IMR-90 (cell line): ENCODE measurements around the gene SPNS2. TPM values are rescaled to one million over a fixed set of nuclear protein-coding genes. Genes with fewer than 3 reads are reported as not detected.

Experiments
- ATAC-seq: fragments of 200-7000 bp; cut with Tn5 transposase; 2 replicates; pipeline ENCODE4 v1.9.1; 2020; ENCODE audit warnings: low read depth, mild to moderate bottlenecking, moderate library complexity
- BruUV-seq: library from RNA; stranded (reverse); fragments of 400-500 nt; replicated peaks from 2 replicates; lab custom pipeline; 2021; lab: Mats Ljungman, UMichigan
- CTCF ChIA-PET: fragments of 300-600 bp; formaldehyde crosslinking; extraction: SDS; loops from one replicate; lab custom pipeline; 2021; ENCODE audit warnings: antibody characterized with exemption; lab: Yijun Ruan, JAX
- POLR2A ChIA-PET: fragments of 300-600 bp; sonication (Branson Sonifier 250); formaldehyde crosslinking; loops from one replicate; lab custom pipeline; 2022; ENCODE audit warnings: antibody characterized with exemption; ENCODE audit not compliant: unreplicated experiment; lab: Charles Lee
- DNase-seq: peaks from one replicate; pipeline ENCODE4 v3.0.0; 2013
- H2AFZ ChIP-seq: replicated peaks from 2 replicates; pipeline ENCODE3; 2013; ENCODE audit warnings: low read length, mild to moderate bottlenecking; ENCODE audit not compliant: poor library complexity
- H2AK5ac ChIP-seq: 2 replicates; pipeline ENCODE4 v1.6.1; 2013; ENCODE audit warnings: low read depth, low read length, inconsistent platforms
- H2AK9ac ChIP-seq: replicated peaks from 2 replicates; pipeline ENCODE3; 2013; ENCODE audit warnings: mild to moderate bottlenecking, low read depth, low read length, moderate library complexity; ENCODE audit not compliant: poor library complexity
- H2BK120ac ChIP-seq: 2 replicates; pipeline ENCODE4 v1.6.1; 2013; ENCODE audit warnings: low read depth, low read length, inconsistent platforms
- H2BK15ac ChIP-seq: 3 replicates; pipeline ENCODE4 v1.6.1; 2013; ENCODE audit warnings: low read depth, low read length, inconsistent platforms
- H2BK20ac ChIP-seq: 2 replicates; pipeline ENCODE4 v1.6.1; 2013; ENCODE audit warnings: low read depth, mild to moderate bottlenecking, inconsistent platforms, low read length, moderate library complexity
- H2BK5ac ChIP-seq: 2 replicates; pipeline ENCODE4 v1.6.1; 2013; ENCODE audit warnings: mild to moderate bottlenecking, low read depth, low read length, inconsistent platforms; ENCODE audit not compliant: poor library complexity, severe bottlenecking
- H3K14ac ChIP-seq: replicated peaks from 2 replicates; pipeline ENCODE4 v1.6.1; 2013; ENCODE audit warnings: low read depth, low read length, inconsistent platforms
- H3K18ac ChIP-seq: 2 replicates; pipeline ENCODE4 v1.6.1; 2013; ENCODE audit warnings: low read depth, low read length, control low read depth
- H3K23ac ChIP-seq: 2 replicates; pipeline ENCODE4 v1.6.1; 2013; ENCODE audit warnings: low read depth, low read length, inconsistent platforms
- H3K27ac ChIP-seq: 2 replicates; pipeline ENCODE4 v1.5.1; 2013; ENCODE audit warnings: mild to moderate bottlenecking, control low read depth, low read length; ENCODE audit not compliant: insufficient read depth
- H3K27me3 ChIP-seq: 2 replicates; pipeline ENCODE4 v1.6.1; 2013; ENCODE audit warnings: low read length; ENCODE audit not compliant: control insufficient read depth, insufficient read depth
- H3K36me3 ChIP-seq: 2 replicates; pipeline ENCODE4 v1.6.1; 2013; ENCODE audit warnings: low read length, mixed read lengths; ENCODE audit not compliant: control insufficient read depth, insufficient read depth
- H3K4ac ChIP-seq: 2 replicates; pipeline ENCODE4 v1.6.1; 2013; ENCODE audit warnings: low read depth, low read length, inconsistent platforms
- H3K4me1 ChIP-seq: 2 replicates; pipeline ENCODE4 v1.6.1; 2013; ENCODE audit warnings: low read length, mixed read lengths; ENCODE audit not compliant: control insufficient read depth, insufficient read depth
- H3K4me2 ChIP-seq: 2 replicates; pipeline ENCODE4 v1.6.1; 2013; ENCODE audit warnings: low read depth, mild to moderate bottlenecking, control low read depth, low read length, moderate library complexity
- H3K4me3 ChIP-seq: 2 replicates; pipeline ENCODE4 v1.5.1; 2013; ENCODE audit warnings: low read depth, mild to moderate bottlenecking, control low read depth, low read length, moderate library complexity; ENCODE audit not compliant: insufficient read depth
- H3K56ac ChIP-seq: 2 replicates; pipeline ENCODE4 v1.6.1; 2013; ENCODE audit warnings: low read length, inconsistent platforms; ENCODE audit not compliant: insufficient read depth; ENCODE audit errors: extremely low read depth
- H3K79me1 ChIP-seq, 2 experiments: 2 replicates each; pipeline ENCODE4 v1.6.1; 2013; ENCODE audit warnings: low read length in 2 of 2, inconsistent platforms in 1 of 2, low read depth in 1 of 2
- H3K9ac ChIP-seq: 2 replicates; pipeline ENCODE4 v1.6.1; 2013; ENCODE audit warnings: low read depth, low read length, control low read depth
- H3K9me1 ChIP-seq: 2 replicates; pipeline ENCODE4 v1.6.1; 2013; ENCODE audit warnings: low read length, inconsistent platforms; ENCODE audit not compliant: insufficient read depth
- H3K9me3 ChIP-seq: 2 replicates; pipeline ENCODE4 v1.6.1; 2013; ENCODE audit warnings: low read length; ENCODE audit not compliant: control insufficient read depth, insufficient read depth
- H4K20me1 ChIP-seq: 2 replicates; pipeline ENCODE4 v1.6.1; 2013; ENCODE audit warnings: low read length, inconsistent platforms; ENCODE audit not compliant: insufficient read depth
- H4K5ac ChIP-seq: 2 replicates; pipeline ENCODE4 v1.6.1; 2013; ENCODE audit warnings: mild to moderate bottlenecking, low read depth, low read length, control low read depth
- H4K8ac ChIP-seq, 2 experiments: 2 replicates each; pipeline ENCODE4 v1.6.1; 2013; ENCODE audit warnings: low read depth in 2 of 2, low read length in 2 of 2, control low read depth in 1 of 2, inconsistent platforms in 1 of 2
- H4K91ac ChIP-seq: 2 replicates; pipeline ENCODE4 v1.6.1; 2013; ENCODE audit warnings: low read depth, low read length, inconsistent platforms; ENCODE audit not compliant: insufficient read depth
- CEBPB ChIP-seq: IDR thresholded peaks from 2 replicates; pipeline ENCODE4 v1.6.1; 2012; ENCODE audit warnings: low read depth, low read length, improper control_type of control experiment
- CHD1 ChIP-seq: IDR thresholded peaks from 2 replicates; pipeline ENCODE4 v1.6.1; 2012; ENCODE audit warnings: low read depth, low read length, improper control_type of control experiment
- FOS ChIP-seq: fragments of 150-350 bp; IDR thresholded peaks from 2 replicates; pipeline ENCODE4 v1.6.1; 2016; ENCODE audit warnings: low read depth, low read length
- MAZ ChIP-seq: IDR thresholded peaks from 2 replicates; pipeline ENCODE4 v1.6.1; 2012; ENCODE audit warnings: low read depth, mild to moderate bottlenecking, low read length, improper control_type of control experiment, moderate library complexity, borderline replicate concordance
- MXI1 ChIP-seq: IDR thresholded peaks from 2 replicates; pipeline ENCODE4 v1.6.1; 2012; ENCODE audit warnings: low read depth, mild to moderate bottlenecking, low read length, moderate library complexity, borderline replicate concordance
- POLR2A ChIP-seq: IDR thresholded peaks from 2 replicates; pipeline ENCODE4 v1.6.1; 2012; ENCODE audit warnings: mild to moderate bottlenecking, low read depth, low read length
- RAD21 ChIP-seq: IDR thresholded peaks from 2 replicates; pipeline ENCODE4 v1.6.1; 2012; ENCODE audit warnings: low read length, improper control_type of control experiment
- RCOR1 ChIP-seq: IDR thresholded peaks from 2 replicates; pipeline ENCODE4 v1.6.1; 2012; ENCODE audit warnings: mild to moderate bottlenecking, low read length, improper control_type of control experiment; ENCODE audit not compliant: insufficient replicate concordance
- RFX5 ChIP-seq: IDR thresholded peaks from 2 replicates; pipeline ENCODE4 v1.8.0; 2012; ENCODE audit warnings: low read depth, mild to moderate bottlenecking, low read length, moderate library complexity
- SMC3 ChIP-seq: fragments of 150-350 bp; IDR thresholded peaks from 2 replicates; pipeline ENCODE4 v1.6.1; 2016; ENCODE audit warnings: low read depth, mild to moderate bottlenecking, antibody characterized with exemption, low read length, moderate library complexity
- WGBS, 2 experiments: methylation state at CpG; one replicate each; pipeline versions ENCODE4 v1.1.5 to v1.1.7; 2013; ENCODE audit warnings: missing lambda C conversion rate in 2 of 2; ENCODE audit not compliant: insufficient read length in 1 of 2; ENCODE audit errors: extremely low coverage in 2 of 2; 5-methylcytosine and 5-hydroxymethylcytosine counted together
- dilution Hi-C: fragments of 300-500 bp; cut with HindIII; formaldehyde crosslinking; loops from one replicate; pipeline ENCODE4 v1.14.3; 2018; ENCODE audit warnings: low sequenced_read_pairs; ENCODE audit not compliant: unreplicated experiment
- in situ Hi-C: fragments of 300-500 bp; cut with MboI; formaldehyde crosslinking; loops from 3 replicates; pipeline ENCODE4 v1.14.3; 2019; ENCODE audit warnings: low sequenced_read_pairs, inconsistent platforms, mixed read lengths
- intact Hi-C: fragments of 100-400 bp; cut with micrococcal nuclease; formaldehyde crosslinking; loops from 2 replicates; pipeline ENCODE4 v1.10.0; 2022
- polyA plus RNA-seq, 3 experiments: library from polyadenylated mRNA; depleted of rRNA; stranded (reverse); fragments of >200 nt; gene quantifications; 2 replicates each; pipeline ENCODE4 v1.2.3, GENCODE V29; 2012; ENCODE audit warnings: low replicate concordance in 1 of 3
- total RNA-seq: library from RNA; depleted of rRNA; stranded (reverse); fragments of >200 nt; gene quantifications from 2 replicates; pipeline ENCODE4 v1.2.3, GENCODE V29; 2012
- TF ChIP-seq, protein P1 (sequence below): conservative IDR thresholded peaks from 2 replicates; pipeline ENCODE4 v1.5.1; 2012; ENCODE audit warnings: mild to moderate bottlenecking, low read depth, low read length, improper control_type of control experiment
- TF ChIP-seq, protein P2 (sequence below): fragments of 150-350 bp; IDR thresholded peaks from 2 replicates; pipeline ENCODE4 v1.6.1; 2016; ENCODE audit warnings: low read depth, mild to moderate bottlenecking, low read length, moderate library complexity, borderline replicate concordance
- TF ChIP-seq, protein P3 (sequence below): fragments of 150-350 bp; IDR thresholded peaks from 2 replicates; pipeline ENCODE4 v1.6.1; 2017; ENCODE audit warnings: mild to moderate bottlenecking, antibody characterized with exemption, low read length, low read depth

Gene SPNS2
- total and polyA plus RNA-seq, 2 of the 4 experiments (the other 2 are of a cell fraction), result under 0.01 TPM; not detected in 1

DNA sequence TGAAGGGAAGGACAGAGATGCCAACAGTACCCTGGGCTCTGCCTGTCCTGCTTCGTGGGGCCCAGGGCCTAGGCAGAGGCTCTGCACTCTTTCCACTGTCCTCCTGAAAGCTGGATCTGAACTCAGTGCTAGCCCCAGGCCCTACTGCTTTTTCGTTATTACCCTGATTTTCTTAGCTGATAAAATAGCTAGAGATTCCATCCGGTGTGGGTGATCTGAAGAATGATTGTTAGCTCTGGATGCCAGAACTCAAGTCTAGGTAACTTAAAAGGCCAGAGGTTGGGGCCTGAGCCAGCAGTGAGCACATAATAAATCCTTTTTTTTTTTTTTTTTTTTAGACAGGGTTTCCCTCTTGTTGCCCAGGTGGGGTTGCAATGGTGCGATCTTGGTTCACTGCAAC is 58.3 kb downstream of the SPNS2 start:
- no peak overlapping the region for H2BK5ac ChIP-seq
- intact Hi-C loops (loop anchor here (5.0 kb wide), 1 partner anchor 135 kb away; no protein-coding TSS in a partner anchor), in situ Hi-C loops (loop anchor here (10.0 kb wide), 1 partner anchor 62 kb away; the partner anchor contains the start of gene SPNS2), dilution Hi-C loops (no loop called here)
- peaks cover 7% of the 10 kb centered on the region for H3K36me3 ChIP-seq
- peak overlapping the region; percentile 27 for H2AFZ ChIP-seq
- no peak overlapping the region for H2BK120ac ChIP-seq
- H2BK20ac ChIP-seq, result no peak overlapping the region
- BruUV-seq, result no TSS peak
- no peak overlapping the region for H3K4me3 ChIP-seq
- H3K4me1 ChIP-seq, result peaks cover 8% of the 10 kb centered on the region
- no peak overlapping the region for H3K56ac ChIP-seq
- no peak for ATAC-seq
- no peaks in the 10 kb centered on the region for H4K20me1 ChIP-seq
- 80% methylated on average over 1 of the region's 4 CpGs; no CpG with 5 or more reads in 1 of the 2 experiments for WGBS, 2 experiments
- no peak overlapping the region for H4K91ac ChIP-seq
- no peak for TF ChIP-seq CEBPB
- no peak for TF ChIP-seq RCOR1
- TF ChIP-seq SMC3, result no peak
- no peak for TF ChIP-seq MAZ
- no peak for TF ChIP-seq CHD1
- TF ChIP-seq POLR2A, result no peak
- TF ChIP-seq FOS, result no peak
- TF ChIP-seq, protein P1, sequence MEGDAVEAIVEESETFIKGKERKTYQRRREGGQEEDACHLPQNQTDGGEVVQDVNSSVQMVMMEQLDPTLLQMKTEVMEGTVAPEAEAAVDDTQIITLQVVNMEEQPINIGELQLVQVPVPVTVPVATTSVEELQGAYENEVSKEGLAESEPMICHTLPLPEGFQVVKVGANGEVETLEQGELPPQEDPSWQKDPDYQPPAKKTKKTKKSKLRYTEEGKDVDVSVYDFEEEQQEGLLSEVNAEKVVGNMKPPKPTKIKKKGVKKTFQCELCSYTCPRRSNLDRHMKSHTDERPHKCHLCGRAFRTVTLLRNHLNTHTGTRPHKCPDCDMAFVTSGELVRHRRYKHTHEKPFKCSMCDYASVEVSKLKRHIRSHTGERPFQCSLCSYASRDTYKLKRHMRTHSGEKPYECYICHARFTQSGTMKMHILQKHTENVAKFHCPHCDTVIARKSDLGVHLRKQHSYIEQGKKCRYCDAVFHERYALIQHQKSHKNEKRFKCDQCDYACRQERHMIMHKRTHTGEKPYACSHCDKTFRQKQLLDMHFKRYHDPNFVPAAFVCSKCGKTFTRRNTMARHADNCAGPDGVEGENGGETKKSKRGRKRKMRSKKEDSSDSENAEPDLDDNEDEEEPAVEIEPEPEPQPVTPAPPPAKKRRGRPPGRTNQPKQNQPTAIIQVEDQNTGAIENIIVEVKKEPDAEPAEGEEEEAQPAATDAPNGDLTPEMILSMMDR, result no peak
- TF ChIP-seq RAD21, result no peak
- TF ChIP-seq, protein P2, sequence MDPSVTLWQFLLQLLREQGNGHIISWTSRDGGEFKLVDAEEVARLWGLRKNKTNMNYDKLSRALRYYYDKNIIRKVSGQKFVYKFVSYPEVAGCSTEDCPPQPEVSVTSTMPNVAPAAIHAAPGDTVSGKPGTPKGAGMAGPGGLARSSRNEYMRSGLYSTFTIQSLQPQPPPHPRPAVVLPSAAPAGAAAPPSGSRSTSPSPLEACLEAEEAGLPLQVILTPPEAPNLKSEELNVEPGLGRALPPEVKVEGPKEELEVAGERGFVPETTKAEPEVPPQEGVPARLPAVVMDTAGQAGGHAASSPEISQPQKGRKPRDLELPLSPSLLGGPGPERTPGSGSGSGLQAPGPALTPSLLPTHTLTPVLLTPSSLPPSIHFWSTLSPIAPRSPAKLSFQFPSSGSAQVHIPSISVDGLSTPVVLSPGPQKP, result no peak
- TF ChIP-seq RFX5, result no peak
- TF ChIP-seq, protein P3, sequence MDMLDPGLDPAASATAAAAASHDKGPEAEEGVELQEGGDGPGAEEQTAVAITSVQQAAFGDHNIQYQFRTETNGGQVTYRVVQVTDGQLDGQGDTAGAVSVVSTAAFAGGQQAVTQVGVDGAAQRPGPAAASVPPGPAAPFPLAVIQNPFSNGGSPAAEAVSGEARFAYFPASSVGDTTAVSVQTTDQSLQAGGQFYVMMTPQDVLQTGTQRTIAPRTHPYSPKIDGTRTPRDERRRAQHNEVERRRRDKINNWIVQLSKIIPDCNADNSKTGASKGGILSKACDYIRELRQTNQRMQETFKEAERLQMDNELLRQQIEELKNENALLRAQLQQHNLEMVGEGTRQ, result no peak
- no peak for TF ChIP-seq MXI1
- H3K9ac ChIP-seq, result no peak overlapping the region
- H3K23ac ChIP-seq, result no peak overlapping the region
- H4K5ac ChIP-seq, result no peak overlapping the region
- CTCF ChIA-PET, result interaction anchor here (1.0 kb wide), 1 partner anchor 9 kb away, joined by 3 read pairs; no protein-coding TSS in a partner anchor
- H4K8ac ChIP-seq, result 0 out of 4 replicates have a peak overlapping the region, but pooled peaks of 1 of the 2 experiments have one; percentile 37
- H3K4ac ChIP-seq, result no peak overlapping the region
- H3K14ac ChIP-seq, result no peak overlapping the region
- POLR2A ChIA-PET, result no interaction called here
- no peak overlapping the region for H2AK9ac ChIP-seq
- H3K79me1 ChIP-seq, result peaks cover 9 to 27% of the 10 kb centered on the region in 2 experiments
- H3K27me3 ChIP-seq, result peaks cover 3% of the 10 kb centered on the region; the same call in 1 of the 2 replicates
- H3K27ac ChIP-seq, result no peak overlapping the region
- H2BK15ac ChIP-seq, result no peak overlapping the region
- H2AK5ac ChIP-seq, result no peak overlapping the region
- H3K18ac ChIP-seq, result no peak overlapping the region
- H3K9me1 ChIP-seq, result 0 out of 2 replicates have a peak, but pooled peaks cover 2% of the 10 kb centered on the region
- H3K4me2 ChIP-seq, result no peak overlapping the region
- no peak for DNase-seq
- no peaks in the 10 kb centered on the region for H3K9me3 ChIP-seq
